Pancreas (tissue), 10 donors: ENCODE data around the gene ANKRD24. TPM values are rescaled to one million over a fixed set of nuclear protein-coding genes. Genes with fewer than 3 reads are reported as not detected.
"Not testable (repeated sequence)": the region's sequence is repeated elsewhere in the genome, so short reads cannot be mapped to it uniquely, and the experiment has no call there.

ENCODE experiments used
- ATAC-seq, 4 donors: fragments of 200-7000 bp; cut with Tn5 transposase; one replicate each; pipeline versions ENCODE4 v1.8.0 to v1.9.1; 2020; ENCODE audit warnings: mild to moderate bottlenecking in 4 of 4, moderate library complexity in 4 of 4
- DNase-seq, 6 donors: peaks; one replicate each; pipeline ENCODE4 v3.0.0-alpha.2; 2020
- FAIRE-seq: peaks from 2 replicates; lab custom pipeline; 2012; peaks lifted over from hg19 to GRCh38; lab: Jason Lieb, UNC
- H3K27ac ChIP-seq, 4 donors: fragments of 200-600 bp; sonication (generic); 1 replicate in 3 of 4; 2 replicates in 1 of 4; pipeline versions ENCODE4 v1.5.0 to v1.8.0; 2020
- H3K27me3 ChIP-seq, 4 donors: fragments of 200-600 bp; one replicate each; pipeline ENCODE4 v1.8.0; 2021
- H3K36me3 ChIP-seq, 3 donors: fragments of 200-600 bp; sonication (generic) in 1 of 3; one replicate each; pipeline versions ENCODE4 v1.5.0 to v1.8.0; 2020 to 2021
- H3K4me1 ChIP-seq, 3 donors: fragments of 200-600 bp; one replicate each; pipeline ENCODE4 v1.8.0; 2021
- H3K4me3 ChIP-seq, 4 donors: fragments of 200-600 bp; sonication (generic) in 2 of 4; one replicate each; pipeline versions ENCODE4 v1.5.0 to v1.8.0; 2020 to 2021
- H3K9me3 ChIP-seq, 4 donors: fragments of 200-600 bp; one replicate each; pipeline ENCODE4 v1.8.0; 2021
- CTCF ChIP-seq, 4 donors: fragments of 200-600 bp; sonication (generic) in 3 of 4; IDR thresholded peaks; one replicate each; pipeline versions ENCODE4 v1.5.0 to v1.8.0; 2021; ENCODE audit warnings: antibody characterized with exemption in 4 of 4
- WGBS, 2 donors: extraction: QIAGEN DNeasy Blood & Tissue Kit; methylation state at CpG; one replicate each; pipeline ENCODE4 v1.1.7; 2013; 5-methylcytosine and 5-hydroxymethylcytosine counted together
- intact Hi-C, 3 donors: fragments of 100-400 bp; cut with DNase I; formaldehyde crosslinking; loops; one replicate each; pipeline versions ENCODE4 v1.11.1 to v1.14.2; 2022
- polyA plus RNA-seq, 2 donors: library from polyadenylated mRNA; stranded (reverse); fragments of 200-250 nt; gene quantifications; one replicate each; pipeline ENCODE4 v1.2.3, GENCODE V29; 2013
- total RNA-seq, 6 donors: library from RNA; stranded (reverse); fragmentation: NEBNext Ultra II Directional in 4 of 6; extraction: Animal tissue kit (Norgen Biotek cat#: 25700) in 4 of 6; gene quantifications; one replicate each; pipeline versions ENCODE4 v1.2.1 to v1.2.4, GENCODE V29; 2021 to 2023
- donor health status: healthy with polysubstance abuse.
- donor health status: DM: no; HTN: no; CAD: no; lungs with moderate emphysema.
- donor health status: DM: no; HTN: no; CAD: no.
- donor health status: control.
- donor health status: control.
- donor health status: Bipolar disorder and iron deficiency.
- donor health status: DM: yes; HTN: yes; CAD: no.
- donor health status: DM: no; HTN: no; CAD: no.
- donor health status: DM: no; HTN: no; CAD: no.
- donor health status: DM: yes; HTN: yes; CAD: no.

ANKRD24 gene
- total and polyA plus RNA-seq, 8 donors, result 0.70 to 14.2 (median 1.9) TPM

GRCh38 chr19:4189641-4190040 is 7.2 kb downstream of the ANKRD24 start:
- Histone ChIP-seq H3K27me3 (no peaks in the 10 kb centered on the region), H3K9me3 (no peaks in the 10 kb centered on the region), H3K4me1 (no peaks in the 10 kb centered on the region), H3K4me3 (no peak overlapping the region), H3K27ac (no peak overlapping the region), H3K36me3 (no peaks in the 10 kb centered on the region)
- ATAC-seq (no peak), DNase-seq (no peak), FAIRE-seq (no peak)
- TF ChIP-seq CTCF (IDR thresholded peaks at IDR 0.05), result no peak
- 64 to 67% methylated on average over 5 of the region's 5 CpGs for WGBS, 2 donors
- intact Hi-C loops, result no loop called here

- peaks cover 0 to 19% (median 4%) of the 10 kb centered on the region in 4 donors for H3K27me3 ChIP-seq
- FAIRE-seq, H3K4me3 ChIP-seq, DNase-seq, H3K4me1 ChIP-seq, intact Hi-C loops, H3K36me3 ChIP-seq, ATAC-seq, H3K9me3 ChIP-seq, H3K27ac ChIP-seq: not testable (repeated sequence)
- whole genome bisulfite sequencing, 2 donors, result 90 to 96% methylated on average over 3 of the region's 3 CpGs
Measured at GRCh38 chr19:4192537-4192936, 10.0 kb downstream of the ANKRD24 start.

- FAIRE-seq, result no peak
Measured at GRCh38 chr19:4194353-4194752, 11.9 kb downstream of the ANKRD24 start.

GRCh38 chr19:4196009-4196408 is 13.5 kb downstream of the ANKRD24 start:
- intact Hi-C loops, result no loop called here
- ATAC-seq, result no peak
- Histone ChIP-seq H3K36me3 (no peaks in the 10 kb centered on the region), H3K27ac (no peak overlapping the region), H3K9me3 (no peaks in the 10 kb centered on the region), H3K4me1 (peaks cover 0 to 5% (median 0%) of the 10 kb centered on the region in 3 donors), H3K4me3 (no peak overlapping the region), H3K27me3 (peaks cover 0 to 23% (median 6%) of the 10 kb centered on the region in 4 donors)
- DNase-seq, result no peak
- no peak for TF ChIP-seq CTCF (IDR thresholded peaks at IDR 0.05)
- 66 to 76% methylated on average over 8 of the region's 8 CpGs for WGBS, 2 donors
- no peak for FAIRE-seq

More at GRCh38 chr19:4194353-4194752, 11.9 kb downstream of the ANKRD24 start:
- no peak for TF ChIP-seq CTCF (IDR thresholded peaks at IDR 0.05)
- H3K4me3 ChIP-seq, result no peak overlapping the region
- H3K27me3 ChIP-seq, result peaks cover 0 to 23% (median 6%) of the 10 kb centered on the region in 4 donors
- no peak overlapping the region for H3K27ac ChIP-seq
- peaks cover 0 to 5% (median 0%) of the 10 kb centered on the region in 3 donors for H3K4me1 ChIP-seq
- no peak for DNase-seq
- ATAC-seq, result no peak
- 51 to 64% methylated on average over 7 of the region's 7 CpGs for WGBS, 2 donors
- intact Hi-C loops, result no loop called here
- H3K36me3 ChIP-seq, result no peaks in the 10 kb centered on the region
- no peaks in the 10 kb centered on the region for H3K9me3 ChIP-seq

- peaks cover 0 to 23% (median 6%) of the 10 kb centered on the region in 4 donors for H3K27me3 ChIP-seq
- H3K9me3 ChIP-seq, result no peaks in the 10 kb centered on the region
- intact Hi-C loops, result no loop called here
- H3K27ac ChIP-seq, result no peak overlapping the region
- 87 to 91% methylated on average over 22 of the region's 22 CpGs for WGBS, 2 donors
- no peak for ATAC-seq
- H3K4me1 ChIP-seq, result peaks cover 0 to 5% (median 0%) of the 10 kb centered on the region in 3 donors
- H3K4me3 ChIP-seq, result no peak overlapping the region
- DNase-seq, result no peak
- no peak for TF ChIP-seq CTCF (IDR thresholded peaks at IDR 0.05)
- no peaks in the 10 kb centered on the region for H3K36me3 ChIP-seq
- FAIRE-seq, result no peak
Measured at GRCh38 chr19:4196587-4197148, 14.2 kb downstream of the ANKRD24 start.
